ENCODE data around the gene MLX.
"Not testable (repeated sequence)": the region's sequence is repeated elsewhere in the genome, so short reads cannot be mapped to it uniquely, and the experiment has no call there.

Gene MLX

DNA sequence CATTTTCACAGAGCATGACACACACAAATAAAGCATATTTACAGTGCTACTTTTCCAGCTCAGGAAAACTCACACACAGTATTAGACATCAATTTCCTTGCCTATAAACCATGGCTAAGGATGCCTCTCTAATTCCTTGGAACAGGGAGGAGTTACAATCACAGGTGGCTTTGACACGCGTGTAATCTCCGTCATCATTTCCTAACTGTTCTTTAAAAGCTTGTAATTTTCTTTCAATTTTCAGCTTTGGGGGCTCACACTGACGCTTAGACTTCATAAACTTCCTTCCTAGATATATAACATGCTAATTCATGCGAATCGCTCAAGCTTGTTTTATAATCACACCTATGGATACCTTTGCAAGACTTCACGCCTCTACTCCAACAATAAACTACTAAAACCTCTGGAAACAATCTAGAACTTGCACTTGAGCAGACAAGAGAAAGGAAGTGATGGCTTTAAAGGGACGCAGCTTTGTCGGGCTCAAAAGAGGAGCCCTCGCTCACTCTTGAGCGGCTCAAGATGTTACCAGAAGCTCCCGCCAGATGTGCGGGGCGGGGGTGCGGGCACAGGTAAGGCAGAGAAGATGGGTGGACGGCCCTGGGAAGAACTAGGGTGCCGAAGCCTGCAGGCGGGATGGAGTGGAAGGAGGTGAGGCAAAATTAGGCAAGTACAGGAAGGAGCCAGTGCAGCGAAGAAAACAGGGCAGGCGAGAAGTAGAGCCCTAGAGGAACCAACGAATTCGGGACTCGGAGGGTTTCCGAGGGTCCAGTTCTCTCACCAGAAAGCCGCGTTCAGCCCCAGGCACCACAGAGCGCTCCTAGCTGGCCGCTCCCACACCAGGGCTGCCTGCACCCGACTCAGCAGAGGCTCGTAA lies 41.6 kb downstream of the MLX start:
- TF ChIP-seq CTCF (IDR thresholded peaks at IDR 0.05; ENCODE audit: unreplicated experiment in 3 of 3): no peak
- Mint-ChIP-seq H3K4me1 (peaks cover 19% of the 10 kb centered on the region), H3K4me3 (peak overlapping the region; percentile 99 to 100 (median 100)), H3K27ac (peak overlapping the region; percentile 74 to 99 (median 88)), H3K36me3 (ENCODE audit: low read depth) (peaks cover 23% of the 10 kb centered on the region), H3K27me3 (ENCODE audit: low read depth) (no peaks in the 10 kb centered on the region), H3K9me3 (no peaks in the 10 kb centered on the region)

- peak within 1 kb of the TSS; percentile 74 to 99 (median 88) for H3K27ac Mint-ChIP-seq
- peaks cover 19% of the 10 kb centered on the region for H3K4me1 Mint-ChIP-seq
- peak within 1 kb of the TSS; percentile 99 to 100 (median 100) for H3K4me3 Mint-ChIP-seq
- H3K9me3 Mint-ChIP-seq: no peaks in the 10 kb centered on the region
- peaks cover 25% of the 10 kb centered on the region for H3K36me3 Mint-ChIP-seq (ENCODE audit: low read depth)
- TF ChIP-seq CTCF (IDR thresholded peaks at IDR 0.05; ENCODE audit: unreplicated experiment in 3 of 3): peak; percentile 17 to 49 (median 28)
- H3K27me3 Mint-ChIP-seq (ENCODE audit: low read depth): no peaks in the 10 kb centered on the region
Measured at GRCh38 chr17:42609182-42609813, 42.4 kb downstream of the MLX start, which contains the start of the genes RETREG3 and TUBG1. RETREG3 (minus strand) TSS chr17:42609374; CDS start chr17:42609324, 50 bp downstream. TUBG1 (plus strand) TSS chr17:42609683; CDS start chr17:42609738, 55 bp downstream.

GRCh38 chr17:42609814-42610801 lies 43.2 kb downstream of the MLX start:
- not testable (repeated sequence) for H3K9me3 Mint-ChIP-seq; H3K27me3 Mint-ChIP-seq (ENCODE audit: low read depth)
- peaks cover 19% of the 10 kb centered on the region for H3K4me1 Mint-ChIP-seq
- H3K27ac Mint-ChIP-seq: peak overlapping the region; percentile 74 to 99 (median 78)
- peak overlapping the region; percentile 99 to 100 (median 100) for H3K4me3 Mint-ChIP-seq
- H3K36me3 Mint-ChIP-seq (ENCODE audit: low read depth): peaks cover 27% of the 10 kb centered on the region

DNA sequence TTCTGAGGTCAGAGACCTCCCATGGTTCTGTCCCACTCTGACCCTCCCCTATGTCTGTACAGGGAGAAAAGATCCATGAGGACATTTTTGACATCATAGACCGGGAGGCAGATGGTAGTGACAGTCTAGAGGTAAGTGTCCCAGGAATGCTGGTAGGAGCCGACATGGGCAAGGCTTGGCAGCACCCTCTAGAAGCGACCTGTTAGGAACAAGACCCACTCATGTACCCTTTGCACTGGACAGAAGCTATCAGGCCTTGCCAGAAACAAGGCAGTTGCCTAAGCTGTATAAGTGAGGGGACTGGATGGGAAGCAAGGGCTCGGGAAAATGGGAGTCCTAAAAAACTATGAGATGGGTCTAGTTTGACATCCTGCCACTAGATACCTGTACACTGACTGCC lies 45.1 kb downstream of the MLX start:
- H3K4me3 Mint-ChIP-seq: peak overlapping the region; percentile 63 to 76 (median 64)
- H3K27me3 Mint-ChIP-seq (ENCODE audit: low read depth): no peaks in the 10 kb centered on the region
- peaks cover 10% of the 10 kb centered on the region for H3K4me1 Mint-ChIP-seq
- TF ChIP-seq CTCF (IDR thresholded peaks at IDR 0.05; ENCODE audit: unreplicated experiment in 3 of 3): no peak
- H3K36me3 Mint-ChIP-seq (ENCODE audit: low read depth): peaks cover 34% of the 10 kb centered on the region
- H3K9me3 Mint-ChIP-seq: no peaks in the 10 kb centered on the region
- H3K27ac Mint-ChIP-seq: no peak overlapping the region

DNA sequence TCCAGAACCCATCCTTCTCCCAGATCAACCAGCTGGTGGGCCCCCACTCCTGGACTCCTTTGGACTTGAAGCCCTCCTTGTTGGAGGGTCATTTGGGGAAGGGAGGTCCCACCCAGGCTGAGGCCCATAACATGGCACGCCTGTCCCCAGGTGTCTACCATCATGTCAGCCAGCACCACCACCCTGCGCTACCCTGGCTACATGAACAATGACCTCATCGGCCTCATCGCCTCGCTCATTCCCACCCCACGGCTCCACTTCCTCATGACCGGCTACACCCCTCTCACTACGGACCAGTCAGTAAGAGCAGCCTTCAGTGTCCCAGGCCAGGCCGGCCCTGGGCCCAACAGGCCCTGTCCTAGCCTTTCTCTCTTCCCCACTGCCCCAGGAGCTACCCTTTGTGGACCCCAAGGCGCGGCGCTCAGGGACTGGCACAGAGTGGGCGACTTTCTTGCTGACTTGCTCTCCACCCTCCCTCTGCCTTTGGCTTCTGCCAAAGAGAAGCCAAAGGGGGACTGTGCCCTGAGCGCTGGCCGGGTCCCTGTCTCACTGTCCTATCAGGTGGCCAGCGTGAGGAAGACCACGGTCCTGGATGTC lies 46.9 kb downstream of the MLX start:
- peaks cover 34% of the 10 kb centered on the region for H3K36me3 Mint-ChIP-seq (ENCODE audit: low read depth)

More for the DNA sequence above, 46.9 kb downstream of the MLX start:
- H3K4me1 Mint-ChIP-seq: peaks cover 9% of the 10 kb centered on the region
- H3K27ac Mint-ChIP-seq: no peak overlapping the region
- TF ChIP-seq CTCF (IDR thresholded peaks at IDR 0.05; ENCODE audit: unreplicated experiment in 3 of 3): no peak
- peak overlapping the region in 2 of 3 experiments; percentile 21 to 65 for H3K4me3 Mint-ChIP-seq
- no peaks in the 10 kb centered on the region for H3K9me3 Mint-ChIP-seq
- H3K27me3 Mint-ChIP-seq (ENCODE audit: low read depth): no peaks in the 10 kb centered on the region

Data from nephron (organoid).